ENCODE measurements around the gene ZNF778. TPM values are rescaled to one million over a fixed set of nuclear protein-coding genes. Genes with fewer than 3 reads are reported as not detected.

ZNF778 gene
- total and polyA plus RNA-seq, 2 of the 8 experiments (the other 6 are each of a cell fraction or from before 2014, with no cell fraction given) = 9.5 to 21.9 TPM

DNA sequence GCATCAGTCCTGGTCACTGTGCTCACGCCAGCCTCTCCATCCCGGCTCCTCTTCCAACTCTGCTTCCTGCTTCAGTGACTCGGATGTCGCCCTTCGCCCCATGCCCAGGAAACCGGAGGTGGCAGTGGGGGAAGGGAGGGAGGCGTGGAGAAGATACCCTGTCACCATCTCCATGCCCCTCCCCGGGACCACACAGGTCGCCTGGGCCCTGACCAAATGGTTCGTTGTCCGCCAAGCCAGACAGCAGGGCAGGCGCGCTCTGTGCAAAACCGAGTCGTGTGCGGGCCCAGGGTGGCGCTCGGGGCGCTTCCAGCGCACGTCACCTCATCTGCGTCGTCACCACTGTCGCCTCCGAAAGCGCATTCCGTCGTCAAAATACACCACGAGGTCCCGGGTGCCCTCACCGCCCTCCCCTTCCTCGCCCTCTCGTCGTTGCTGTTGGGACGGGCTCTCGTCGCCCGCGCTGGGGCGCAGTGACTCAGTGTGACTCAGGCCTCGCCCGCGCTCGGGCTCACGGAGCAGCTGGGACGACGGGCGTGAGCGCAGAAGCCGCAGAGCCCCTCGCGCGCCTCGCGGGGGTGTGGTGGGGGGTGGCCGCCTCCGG, 39.2 kb downstream of the ZNF778 start (continued):
- no peak for TF ChIP-seq NANOG (IDR thresholded peaks at IDR 0.05; ENCODE audit: insufficient read depth, low read depth, low read length, poor library complexity, severe bottlenecking)
- TF ChIP-seq, protein P1, sequence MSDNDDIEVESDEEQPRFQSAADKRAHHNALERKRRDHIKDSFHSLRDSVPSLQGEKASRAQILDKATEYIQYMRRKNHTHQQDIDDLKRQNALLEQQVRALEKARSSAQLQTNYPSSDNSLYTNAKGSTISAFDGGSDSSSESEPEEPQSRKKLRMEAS (IDR thresholded peaks at IDR 0.05) = peak; percentile 99
- TF ChIP-seq FOSL1 (IDR thresholded peaks at IDR 0.05; ENCODE audit: insufficient read depth, low read depth, low read length) = no peak
- TF ChIP-seq CREB1 (IDR thresholded peaks at IDR 0.05) = peak; percentile 96
- no peak; the same call in 1 of the 2 replicates for TF ChIP-seq RBBP5 (IDR thresholded peaks at IDR 0.05; ENCODE audit: borderline replicate concordance, low read depth, low read length)
- TF ChIP-seq BRCA1 (IDR thresholded peaks at IDR 0.05; ENCODE audit: low read depth, low read length) = no peak
- TF ChIP-seq, protein P2, sequence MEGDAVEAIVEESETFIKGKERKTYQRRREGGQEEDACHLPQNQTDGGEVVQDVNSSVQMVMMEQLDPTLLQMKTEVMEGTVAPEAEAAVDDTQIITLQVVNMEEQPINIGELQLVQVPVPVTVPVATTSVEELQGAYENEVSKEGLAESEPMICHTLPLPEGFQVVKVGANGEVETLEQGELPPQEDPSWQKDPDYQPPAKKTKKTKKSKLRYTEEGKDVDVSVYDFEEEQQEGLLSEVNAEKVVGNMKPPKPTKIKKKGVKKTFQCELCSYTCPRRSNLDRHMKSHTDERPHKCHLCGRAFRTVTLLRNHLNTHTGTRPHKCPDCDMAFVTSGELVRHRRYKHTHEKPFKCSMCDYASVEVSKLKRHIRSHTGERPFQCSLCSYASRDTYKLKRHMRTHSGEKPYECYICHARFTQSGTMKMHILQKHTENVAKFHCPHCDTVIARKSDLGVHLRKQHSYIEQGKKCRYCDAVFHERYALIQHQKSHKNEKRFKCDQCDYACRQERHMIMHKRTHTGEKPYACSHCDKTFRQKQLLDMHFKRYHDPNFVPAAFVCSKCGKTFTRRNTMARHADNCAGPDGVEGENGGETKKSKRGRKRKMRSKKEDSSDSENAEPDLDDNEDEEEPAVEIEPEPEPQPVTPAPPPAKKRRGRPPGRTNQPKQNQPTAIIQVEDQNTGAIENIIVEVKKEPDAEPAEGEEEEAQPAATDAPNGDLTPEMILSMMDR (IDR thresholded peaks at IDR 0.05; ENCODE audit: control extremely low read depth in 1 of 3, insufficient read depth in 1 of 3, low read depth in 1 of 3, low read length in 3 of 3) = no peak
- TF ChIP-seq, protein P3, sequence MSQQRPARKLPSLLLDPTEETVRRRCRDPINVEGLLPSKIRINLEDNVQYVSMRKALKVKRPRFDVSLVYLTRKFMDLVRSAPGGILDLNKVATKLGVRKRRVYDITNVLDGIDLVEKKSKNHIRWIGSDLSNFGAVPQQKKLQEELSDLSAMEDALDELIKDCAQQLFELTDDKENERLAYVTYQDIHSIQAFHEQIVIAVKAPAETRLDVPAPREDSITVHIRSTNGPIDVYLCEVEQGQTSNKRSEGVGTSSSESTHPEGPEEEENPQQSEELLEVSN (IDR thresholded peaks at IDR 0.05) = peak; percentile 98
- 0 out of 2 replicates have a peak, but pooled peaks have one; percentile 15 for TF ChIP-seq TCF12 (IDR thresholded peaks at IDR 0.05; ENCODE audit: low read depth, low read length)
- TF ChIP-seq SP2 (IDR thresholded peaks at IDR 0.05; ENCODE audit: low read length) = no peak
- 0 out of 4 replicates have a peak, but pooled peaks of 1 of the 2 experiments have one; percentile 19 for TF ChIP-seq SIN3A (conservative IDR thresholded peaks at IDR 0.05 in 1 of 2, IDR thresholded peaks at IDR 0.05 in 1 of 2; ENCODE audit: low read depth in 1 of 2, low read length in 2 of 2)
- peak; percentile 9; the same call in 1 of the 2 replicates for TF ChIP-seq JUND (IDR thresholded peaks at IDR 0.05; ENCODE audit: low read length)
- TF ChIP-seq, protein P4, sequence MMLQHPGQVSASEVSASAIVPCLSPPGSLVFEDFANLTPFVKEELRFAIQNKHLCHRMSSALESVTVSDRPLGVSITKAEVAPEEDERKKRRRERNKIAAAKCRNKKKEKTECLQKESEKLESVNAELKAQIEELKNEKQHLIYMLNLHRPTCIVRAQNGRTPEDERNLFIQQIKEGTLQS (IDR thresholded peaks at IDR 0.05; ENCODE audit: insufficient read depth, low read depth, low read length) = no peak
- peak; percentile 96 for TF ChIP-seq KDM4A (IDR thresholded peaks at IDR 0.05; ENCODE audit: low read depth, low read length, severe bottlenecking)
- peak in 1 of 2 experiments; percentile 64; a peak in 1 of 4 replicates for TF ChIP-seq HDAC2 (IDR thresholded peaks at IDR 0.05; ENCODE audit: borderline replicate concordance in 1 of 2, low read depth in 2 of 2, low read length in 2 of 2)
- TF ChIP-seq PHF8 (conservative IDR thresholded peaks at IDR 0.05; ENCODE audit: low read depth, low read length) = 0 out of 2 replicates have a peak, but pooled peaks have one; percentile 31
- TF ChIP-seq, protein P5, sequence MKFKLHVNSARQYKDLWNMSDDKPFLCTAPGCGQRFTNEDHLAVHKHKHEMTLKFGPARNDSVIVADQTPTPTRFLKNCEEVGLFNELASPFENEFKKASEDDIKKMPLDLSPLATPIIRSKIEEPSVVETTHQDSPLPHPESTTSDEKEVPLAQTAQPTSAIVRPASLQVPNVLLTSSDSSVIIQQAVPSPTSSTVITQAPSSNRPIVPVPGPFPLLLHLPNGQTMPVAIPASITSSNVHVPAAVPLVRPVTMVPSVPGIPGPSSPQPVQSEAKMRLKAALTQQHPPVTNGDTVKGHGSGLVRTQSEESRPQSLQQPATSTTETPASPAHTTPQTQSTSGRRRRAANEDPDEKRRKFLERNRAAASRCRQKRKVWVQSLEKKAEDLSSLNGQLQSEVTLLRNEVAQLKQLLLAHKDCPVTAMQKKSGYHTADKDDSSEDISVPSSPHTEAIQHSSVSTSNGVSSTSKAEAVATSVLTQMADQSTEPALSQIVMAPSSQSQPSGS (IDR thresholded peaks at IDR 0.05; ENCODE audit: low read length) = no peak
